Gastroesophageal sphincter (tissue), 4 donors: ENCODE data around the gene SHISA9. TPM values are rescaled to one million over a fixed set of nuclear protein-coding genes. Genes with fewer than 3 reads are reported as not detected.
"Not testable (repeated sequence)": the region's sequence is repeated elsewhere in the genome, so short reads cannot be mapped to it uniquely, and the experiment has no call there.

Experiments used
- ATAC-seq: fragments of 150-250 bp; one replicate; pipeline ENCODE4 v1.9.1; 2016; ENCODE audit warnings: mild to moderate bottlenecking, moderate library complexity
- H3K27ac ChIP-seq, 4 donors: fragments of 200-600 bp; sonication (generic) in 3 of 4; 1 replicate in 3 of 4; 2 replicates in 1 of 4; pipeline ENCODE4 v1.5.1; 2016 to 2019
- H3K27me3 ChIP-seq: fragments of 200-600 bp; sonication (generic); one replicate; pipeline ENCODE4 v1.5.1; 2019
- H3K36me3 ChIP-seq, 2 donors: fragments of 200-600 bp; sonication (generic); one replicate each; pipeline ENCODE4 v1.5.1; 2019; ENCODE audit warnings: control low read depth in 1 of 2
- H3K4me1 ChIP-seq, 3 donors: fragments of 200-600 bp; sonication (generic); 1 replicate in 2 of 3; 2 replicates in 1 of 3; pipeline ENCODE4 v1.5.1; 2016 to 2019; ENCODE audit warnings: control low read depth in 2 of 3
- H3K4me3 ChIP-seq, 2 donors: fragments of 200-600 bp; sonication (generic); one replicate each; pipeline ENCODE4 v1.5.1; 2019; ENCODE audit warnings: mild to moderate bottlenecking in 1 of 2, moderate library complexity in 1 of 2
- H3K9me3 ChIP-seq, 3 donors: fragments of 200-600 bp; sonication (generic); one replicate each; pipeline ENCODE4 v1.5.1; 2017 to 2019; ENCODE audit warnings: control low read depth in 2 of 3
- CTCF ChIP-seq, 4 experiments: fragments of 200-600 bp in 2 of 4; fragments of 450-650 bp in 2 of 4; sonication (generic) in 1 of 4; IDR thresholded peaks; one replicate each; pipeline ENCODE4 v1.5.1; 2017 to 2019; ENCODE audit warnings: antibody characterized with exemption in 4 of 4, mild to moderate bottlenecking in 2 of 4, moderate library complexity in 2 of 4
- EP300 ChIP-seq: sonication (generic); formaldehyde crosslinking; IDR thresholded peaks from one replicate; pipeline ENCODE4 v1.6.1; 2017; ENCODE audit warnings: antibody characterized with exemption, mild to moderate bottlenecking
- POLR2A ChIP-seq, 2 donors: fragments of 450-650 bp; IDR thresholded peaks; one replicate each; pipeline ENCODE4 v1.6.1; 2017; ENCODE audit warnings: antibody characterized with exemption in 2 of 2, mild to moderate bottlenecking in 2 of 2, moderate library complexity in 1 of 2
- POLR2AphosphoS5 ChIP-seq: sonication (generic); formaldehyde crosslinking; IDR thresholded peaks from one replicate; pipeline ENCODE4 v1.6.1; 2017; ENCODE audit warnings: antibody characterized with exemption
- WGBS, 2 donors: methylation state at CpG; one replicate each; pipeline ENCODE4 v1.1.5; 2018; ENCODE audit warnings: low coverage in 1 of 2; 5-methylcytosine and 5-hydroxymethylcytosine counted together
- total RNA-seq, 4 donors: library from RNA; depleted of rRNA; stranded (reverse); fragments of >200 nt; gene quantifications; one replicate each; pipeline ENCODE4 v1.1.0, GENCODE V29; 2016

Gene SHISA9
- total RNA-seq, 4 donors from 2014 or later = 1.1 to 12.6 (median 4.9) TPM

- H3K4me1 ChIP-seq = peaks cover 0 to 12% (median 2%) of the 10 kb centered on the region in 3 donors
- H3K36me3 ChIP-seq = no peaks in the 10 kb centered on the region
- ATAC-seq = no peak
- peaks cover 0 to 10% (median 0%) of the 10 kb centered on the region in 3 donors for H3K9me3 ChIP-seq
- H3K4me3 ChIP-seq = no peak overlapping the region
- peaks cover 70% of the 10 kb centered on the region for H3K27me3 ChIP-seq
- H3K27ac ChIP-seq = no peak overlapping the region
- WGBS, 2 donors = 44 to 83% methylated on average over 1 to 4 of the region's 5 CpGs
- TF ChIP-seq CTCF (IDR thresholded peaks at IDR 0.05) = no peak
- TF ChIP-seq POLR2A (IDR thresholded peaks at IDR 0.05) = no peak
- no peak for TF ChIP-seq EP300
- no peak for TF ChIP-seq POLR2AphosphoS5
Observed at GRCh38 chr16:12907670-12908233, 6.4 kb downstream of the SHISA9 start.

DNA sequence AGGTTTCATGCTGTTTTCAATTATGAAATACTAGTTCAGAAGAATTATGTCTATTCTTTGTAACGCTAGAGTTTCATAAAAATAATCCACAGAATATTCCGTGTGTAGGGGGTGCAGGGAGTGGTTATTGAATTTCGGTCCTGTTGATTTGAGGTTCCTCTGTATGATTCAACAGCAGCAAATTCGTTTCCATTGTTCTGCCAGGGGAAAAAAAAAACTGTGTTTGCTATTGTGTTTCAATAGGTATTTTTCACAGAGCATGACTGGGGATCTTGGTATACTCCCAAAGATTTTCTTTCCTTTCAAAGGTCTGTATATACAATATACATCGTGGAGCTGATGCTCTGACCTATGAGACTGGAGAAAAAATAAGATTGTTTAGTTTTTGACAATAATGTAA, 15.8 kb downstream of the SHISA9 start:
- TF ChIP-seq POLR2A (IDR thresholded peaks at IDR 0.05) (no peak), EP300 (no peak), CTCF (IDR thresholded peaks at IDR 0.05) (no peak), POLR2AphosphoS5 (no peak)
- Histone ChIP-seq H3K27ac (no peak overlapping the region), H3K4me1 (no peaks in the 10 kb centered on the region), H3K36me3 (no peaks in the 10 kb centered on the region), H3K9me3 (no peaks in the 10 kb centered on the region), H3K27me3 (peaks cover 26% of the 10 kb centered on the region), H3K4me3 (no peak overlapping the region)
- ATAC-seq = no peak
- 67 to 81% methylated on average over 5 of the region's 5 CpGs for WGBS, 2 donors

GRCh38 chr16:12917653-12918052, 16.3 kb downstream of the SHISA9 start:
- Histone ChIP-seq H3K27me3 (peaks cover 30% of the 10 kb centered on the region), H3K36me3 (no peaks in the 10 kb centered on the region), H3K9me3 (no peaks in the 10 kb centered on the region), H3K4me1 (no peaks in the 10 kb centered on the region), H3K4me3 (no peak overlapping the region), H3K27ac (no peak overlapping the region)
- no peak for TF ChIP-seq CTCF (IDR thresholded peaks at IDR 0.05)
- no peak for TF ChIP-seq EP300
- no peak for TF ChIP-seq POLR2AphosphoS5
- no peak for ATAC-seq
- 28 to 56% methylated on average over 1 of the region's 1 CpG for WGBS, 2 donors

DNA sequence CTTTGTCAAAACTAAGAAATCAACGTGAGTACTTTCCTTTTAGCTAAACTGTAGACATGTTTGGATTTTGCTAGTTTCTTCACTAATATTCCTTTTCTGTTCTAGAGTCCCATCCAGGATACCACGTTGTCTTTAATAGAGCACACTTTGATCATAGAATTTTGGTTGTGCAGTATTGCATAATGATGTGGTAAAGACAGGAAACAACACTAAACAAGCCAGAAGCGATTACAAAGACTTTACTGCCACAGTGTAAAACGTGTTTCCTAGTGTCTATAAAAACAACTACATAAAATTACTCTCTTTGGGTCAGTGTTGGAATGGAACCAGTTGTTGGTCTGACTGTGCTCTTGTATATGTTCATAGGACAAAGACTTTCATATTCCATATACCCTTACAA, 19.3 kb downstream of the SHISA9 start:
- H3K36me3 ChIP-seq = no peaks in the 10 kb centered on the region
- no peaks in the 10 kb centered on the region for H3K4me1 ChIP-seq
- WGBS, 2 donors = 56 to 58% methylated on average over 4 of the region's 4 CpGs
- no peak for ATAC-seq
- H3K27me3 ChIP-seq = peaks cover 25% of the 10 kb centered on the region
- H3K9me3 ChIP-seq = no peaks in the 10 kb centered on the region
- no peak overlapping the region for H3K4me3 ChIP-seq
- no peak overlapping the region for H3K27ac ChIP-seq
- TF ChIP-seq POLR2AphosphoS5 (no peak), EP300 (no peak), CTCF (IDR thresholded peaks at IDR 0.05) (no peak), POLR2A (IDR thresholded peaks at IDR 0.05) (no peak)

GRCh38 chr16:12923640-12924039, 22.2 kb downstream of the SHISA9 start:
- ATAC-seq = not testable (repeated sequence)

More at GRCh38 chr16:12923640-12924039, 22.2 kb downstream of the SHISA9 start:
- H3K4me1 ChIP-seq, H3K36me3 ChIP-seq, H3K9me3 ChIP-seq, H3K4me3 ChIP-seq, H3K27ac ChIP-seq: not testable (repeated sequence)
- WGBS, 2 donors = 83 to 86% methylated on average over 5 to 6 of the region's 6 CpGs
- peaks cover 25% of the 10 kb centered on the region for H3K27me3 ChIP-seq
